ENCODE measurements around the gene GBA2. TPM values are rescaled to one million over a fixed set of nuclear protein-coding genes. Genes with fewer than 3 reads are reported as not detected.

Gene GBA2
- total RNA-seq, 1 experiment from 2014 or later = 63.6 TPM

GRCh38 chr9:35729700-35730485, 19.1 kb downstream of the GBA2 start:
- Histone ChIP-seq H3K27me3 (ENCODE audit: insufficient read depth, low read length) (no peaks in the 10 kb centered on the region), H3K4me2 (ENCODE audit: low read length) (peak overlapping the region; percentile 81), H3K79me2 (ENCODE audit: insufficient read depth, low read length) (peaks cover 72% of the 10 kb centered on the region), H3K9me2 (ENCODE audit: insufficient read depth) (no peaks in the 10 kb centered on the region), H3K9ac (ENCODE audit: low read length) (no peak overlapping the region), H4K20me1 (ENCODE audit: insufficient read depth) (no peaks in the 10 kb centered on the region), H2AFZ (ENCODE audit: low read depth, low read length, poor library complexity, severe bottlenecking) (no peak overlapping the region), H3K36me3 (ENCODE audit: control insufficient read depth in 1 of 2, insufficient read depth in 2 of 2, low read length in 2 of 2) (peaks cover 4 to 12% of the 10 kb centered on the region in 2 experiments; a peak in 3 of 4 replicates), H3K27ac (ENCODE audit: low read depth, low read length) (no peak overlapping the region), H3K4me3 (replicated peaks in 1 of 2; ENCODE audit: low read depth in 1 of 2, low read length in 2 of 2) (0 out of 4 replicates have a peak overlapping the region, but pooled peaks of 1 of the 2 experiments have one; percentile 92), H3K9me3 (ENCODE audit: control insufficient read depth in 1 of 2, insufficient read depth in 1 of 2, low read depth in 1 of 2, low read length in 2 of 2) (no peaks in the 10 kb centered on the region), H3K4me1 (ENCODE audit: control insufficient read depth in 1 of 2, insufficient read depth in 2 of 2, low read length in 2 of 2) (peaks cover 22 to 37% of the 10 kb centered on the region in 2 experiments)
- RAD21 ChIA-PET (ENCODE audit: low non-redundant PET in 1 of 2, low total read pairs in 2 of 2, uncharacterized antibody in 2 of 2, unreplicated experiment in 2 of 2) = interaction anchor here (0.6 to 1.2 kb wide), 2 partner anchors 33 to 51 kb away, joined by 3 read pairs; no protein-coding TSS in a partner anchor
- DNase-seq (ENCODE audit: low read depth, low spot score) = peak; percentile 21
- POLR2A ChIA-PET = interaction anchor here (2.0 kb wide), 1 partner anchor 34 kb away, joined by 6 read pairs; no protein-coding TSS in a partner anchor
- BruUV-seq (replicated peaks) = no TSS peak
- CTCF ChIA-PET = interaction anchor here (1.2 to 4.0 kb wide), 4 partner anchors 19 to 68 kb away, joined by 3 to 21 read pairs (median 12); partner anchors contain the start of genes GBA2 and RGP1
- no peak for TF ChIP-seq ATF3 (IDR thresholded peaks at IDR 0.05)
- peak in 2 of 3 experiments; percentile 57 to 62; a peak in 4 of 6 replicates for TF ChIP-seq CTCF (IDR thresholded peaks at IDR 0.05 in 2 of 3, conservative IDR thresholded peaks at IDR 0.05 in 1 of 3; ENCODE audit: borderline replicate concordance in 1 of 3, insufficient read depth in 1 of 3, low read depth in 2 of 3, low read length in 2 of 3)
- peak; percentile 17; the same call in 1 of the 2 replicates for ATAC-seq
- intact Hi-C loops (cut with micrococcal nuclease) = loop anchor here (5.0 kb wide), 1 partner anchor 38 kb away; no protein-coding TSS in a partner anchor

GRCh38 chr9:35729101-35729500, 19.9 kb downstream of the GBA2 start:
- H3K9me2 ChIP-seq (ENCODE audit: insufficient read depth) = no peaks in the 10 kb centered on the region
- ChIA-PET CTCF (interaction anchor here (4.0 kb wide), 1 partner anchor 33 kb away, joined by 21 read pairs; no protein-coding TSS in a partner anchor), RAD21 (ENCODE audit: low non-redundant PET in 1 of 2, low total read pairs in 2 of 2, uncharacterized antibody in 2 of 2, unreplicated experiment in 2 of 2) (no interaction called here), POLR2A (no interaction called here)
- peaks cover 10 to 15% of the 10 kb centered on the region in 2 experiments; a peak in 2 of 4 replicates for H3K36me3 ChIP-seq (ENCODE audit: control insufficient read depth in 1 of 2, insufficient read depth in 2 of 2, low read length in 2 of 2)
- no peak for ATAC-seq
- peaks cover 67% of the 10 kb centered on the region for H3K79me2 ChIP-seq (ENCODE audit: insufficient read depth, low read length)
- intact Hi-C loops (cut with micrococcal nuclease) = loop anchor here (5.0 kb wide), 1 partner anchor 37 kb away; no protein-coding TSS in a partner anchor
- H3K9ac ChIP-seq (ENCODE audit: low read length) = no peak overlapping the region
- BruUV-seq (replicated peaks) = no TSS peak
- no peak for DNase-seq (ENCODE audit: low read depth, low spot score)
- H3K4me2 ChIP-seq (ENCODE audit: low read length) = no peak overlapping the region
- no peak overlapping the region for H3K4me3 ChIP-seq (replicated peaks in 1 of 2; ENCODE audit: low read depth in 1 of 2, low read length in 2 of 2)
- H3K27me3 ChIP-seq (ENCODE audit: insufficient read depth, low read length) = no peaks in the 10 kb centered on the region
- H3K4me1 ChIP-seq (ENCODE audit: control insufficient read depth in 1 of 2, insufficient read depth in 2 of 2, low read length in 2 of 2) = peaks cover 19 to 34% of the 10 kb centered on the region in 2 experiments
- no peak overlapping the region for H2AFZ ChIP-seq (ENCODE audit: low read depth, low read length, poor library complexity, severe bottlenecking)
- no peak overlapping the region for H3K27ac ChIP-seq (ENCODE audit: low read depth, low read length)
- no peaks in the 10 kb centered on the region for H3K9me3 ChIP-seq (ENCODE audit: control insufficient read depth in 1 of 2, insufficient read depth in 1 of 2, low read depth in 1 of 2, low read length in 2 of 2)
- H4K20me1 ChIP-seq (ENCODE audit: insufficient read depth) = no peaks in the 10 kb centered on the region
- TF ChIP-seq FOSL1 (IDR thresholded peaks at IDR 0.05; ENCODE audit: low read depth) (no peak), YY1 (IDR thresholded peaks at IDR 0.05; ENCODE audit: extremely low read depth, insufficient replicate concordance, low read depth, low read length) (no peak), JUND (IDR thresholded peaks at IDR 0.05) (no peak), TCF7L2 (IDR thresholded peaks at IDR 0.05; ENCODE audit: borderline replicate concordance, extremely low read depth, insufficient read depth, insufficient read length) (no peak), CBX3 (IDR thresholded peaks at IDR 0.05; ENCODE audit: low read depth) (no peak), ELF1 (IDR thresholded peaks at IDR 0.05; ENCODE audit: borderline replicate concordance, low read depth) (no peak)
